HG03139 (cell line): ENCODE measurements around the gene MAP2K6.
A peak's percentile ranks its signal among the peaks of the same experiment; 100 is the strongest.

Source experiments
- ATAC-seq: cut with Tn5 transposase; IDR thresholded peaks from one replicate; pipeline ENCODE4 v1.9.1; 2021; ENCODE audit not compliant: unreplicated experiment

The MAP2K6 gene

GRCh38 chr17:69486779-69487637 lies 72.5 kb downstream of the MAP2K6 start:
- no peak for ATAC-seq

GRCh38 chr17:69489313-69489712 lies 74.8 kb downstream of the MAP2K6 start:
- ATAC-seq = no peak

- no peak for ATAC-seq
These were observed 78.0 kb downstream of the MAP2K6 start for GRCh38 chr17:69492410-69493071.

GRCh38 chr17:69495787-69496186 lies 81.3 kb downstream of the MAP2K6 start:
- no peak for ATAC-seq

GRCh38 chr17:69497161-69497560 lies 82.7 kb downstream of the MAP2K6 start:
- no peak for ATAC-seq

GRCh38 chr17:69499318-69499717 lies 84.8 kb downstream of the MAP2K6 start:
- no peak for ATAC-seq

GRCh38 chr17:69500911-69501429 lies 86.5 kb downstream of the MAP2K6 start:
- no peak for ATAC-seq

GRCh38 chr17:69501591-69502468 lies 87.3 kb downstream of the MAP2K6 start:
- ATAC-seq = peak; percentile 38

GRCh38 chr17:69503711-69504110 lies 89.2 kb downstream of the MAP2K6 start:
- peak; percentile 74 for ATAC-seq

- ATAC-seq = no peak
These were observed 91.2 kb downstream of the MAP2K6 start for GRCh38 chr17:69505740-69506139.

GRCh38 chr17:69506489-69506888 lies 92.0 kb downstream of the MAP2K6 start:
- no peak for ATAC-seq

GRCh38 chr17:69508814-69509213 lies 94.3 kb downstream of the MAP2K6 start:
- no peak for ATAC-seq

- no peak for ATAC-seq
These were observed 96.8 kb downstream of the MAP2K6 start for GRCh38 chr17:69511250-69511649.

- no peak for ATAC-seq
These were observed 98.4 kb downstream of the MAP2K6 start for GRCh38 chr17:69512946-69513345.

- no peak for ATAC-seq
These were observed 101.7 kb downstream of the MAP2K6 start for GRCh38 chr17:69516225-69516624.

GRCh38 chr17:69516911-69517310 lies 102.4 kb downstream of the MAP2K6 start:
- peak; percentile 95 for ATAC-seq

- ATAC-seq = no peak
These were observed 104.5 kb downstream of the MAP2K6 start for GRCh38 chr17:69518951-69519350.

GRCh38 chr17:69523244-69523861 lies 108.9 kb downstream of the MAP2K6 start:
- peak; percentile 63 for ATAC-seq

- no peak for ATAC-seq
These were observed 110.4 kb downstream of the MAP2K6 start for GRCh38 chr17:69524854-69525253.

- no peak for ATAC-seq
These were observed 111.7 kb downstream of the MAP2K6 start for GRCh38 chr17:69525920-69526841.
